Trophoblast cell (in vitro differentiated cells and primary cell): ENCODE results near the gene TMEM97.

Experiments
- DNase-seq, 2 donors: peaks; one replicate each; pipeline ENCODE4 v3.0.0-alpha.2; 2016
- H2AFZ ChIP-seq: 2 replicates; pipeline ENCODE4 v1.6.1; 2013; ENCODE audit warnings: low read length, moderate library complexity, mild to moderate bottlenecking; ENCODE audit not compliant: insufficient read depth, poor library complexity
- H2AK5ac ChIP-seq: 2 replicates; pipeline ENCODE4 v1.6.1; 2013; ENCODE audit warnings: mild to moderate bottlenecking, low read length
- H2BK120ac ChIP-seq: 2 replicates; pipeline ENCODE4 v1.6.1; 2013; ENCODE audit warnings: low read length, mild to moderate bottlenecking, moderate library complexity; ENCODE audit not compliant: insufficient read depth, poor library complexity
- H2BK12ac ChIP-seq: 2 replicates; pipeline ENCODE4 v1.6.1; 2013; ENCODE audit warnings: mild to moderate bottlenecking, low read length, moderate library complexity
- H2BK5ac ChIP-seq: 2 replicates; pipeline ENCODE4 v1.6.1; 2013; ENCODE audit warnings: low read length, low read depth, moderate library complexity, mild to moderate bottlenecking; ENCODE audit not compliant: poor library complexity
- H3K14ac ChIP-seq: 2 replicates; pipeline ENCODE4 v1.6.1; 2013; ENCODE audit warnings: mild to moderate bottlenecking, low read length
- H3K18ac ChIP-seq: 2 replicates; pipeline ENCODE4 v1.6.1; 2013; ENCODE audit warnings: mild to moderate bottlenecking, low read length
- H3K23ac ChIP-seq: 2 replicates; pipeline ENCODE4 v1.6.1; 2013; ENCODE audit warnings: low read length
- H3K27ac ChIP-seq: 2 replicates; pipeline ENCODE4 v1.5.1; 2013; ENCODE audit warnings: low read depth, mild to moderate bottlenecking, inconsistent platforms, low read length, moderate library complexity
- H3K27me3 ChIP-seq: 2 replicates; pipeline ENCODE4 v1.6.1; 2013; ENCODE audit warnings: inconsistent platforms, mild to moderate bottlenecking, low read length, moderate library complexity; ENCODE audit not compliant: insufficient read depth
- H3K36me3 ChIP-seq, 2 experiments: 1 replicate in 1 of 2; 2 replicates in 1 of 2; pipeline ENCODE4 v1.6.1; 2013; ENCODE audit warnings: low read length in 2 of 2, mild to moderate bottlenecking in 2 of 2, moderate library complexity in 1 of 2; ENCODE audit not compliant: insufficient read depth in 2 of 2, control insufficient read depth in 1 of 2
- H3K4ac ChIP-seq: 2 replicates; pipeline ENCODE4 v1.6.1; 2013; ENCODE audit warnings: low read depth, mild to moderate bottlenecking, low read length, moderate library complexity
- H3K4me1 ChIP-seq, 2 experiments: 1 replicate in 1 of 2; 2 replicates in 1 of 2; pipeline ENCODE4 v1.6.1; 2013; ENCODE audit warnings: low read length in 2 of 2, mild to moderate bottlenecking in 2 of 2, moderate library complexity in 1 of 2; ENCODE audit not compliant: insufficient read depth in 2 of 2, control insufficient read depth in 1 of 2
- H3K4me2 ChIP-seq: 2 replicates; pipeline ENCODE4 v1.6.1; 2013; ENCODE audit warnings: inconsistent platforms, mild to moderate bottlenecking, low read length, moderate library complexity
- H3K4me3 ChIP-seq: 2 replicates; pipeline ENCODE4 v1.5.1; 2013; ENCODE audit warnings: mild to moderate bottlenecking, low read depth, low read length, inconsistent platforms
- H3K79me1 ChIP-seq: one replicate; pipeline ENCODE4 v1.6.1; 2013; ENCODE audit warnings: low read length
- H3K79me2 ChIP-seq: 2 replicates; pipeline ENCODE4 v1.6.1; 2013; ENCODE audit warnings: low read length, mild to moderate bottlenecking; ENCODE audit not compliant: control insufficient read depth, insufficient read depth, poor library complexity
- H3K9ac ChIP-seq: 2 replicates; pipeline ENCODE4 v1.6.1; 2013; ENCODE audit warnings: mild to moderate bottlenecking, low read length
- H3K9me3 ChIP-seq: 2 replicates; pipeline ENCODE4 v1.6.1; 2013; ENCODE audit warnings: low read depth, mild to moderate bottlenecking, control low read depth, inconsistent platforms, low read length; ENCODE audit not compliant: insufficient read depth
- H4K12ac ChIP-seq: 2 replicates; pipeline ENCODE4 v1.6.1; 2013; ENCODE audit warnings: low read depth, mild to moderate bottlenecking, low read length, moderate library complexity
- H4K8ac ChIP-seq: 2 replicates; pipeline ENCODE4 v1.6.1; 2013; ENCODE audit warnings: low read depth, mild to moderate bottlenecking, low read length, moderate library complexity
- H4K91ac ChIP-seq: one replicate; pipeline ENCODE4 v1.6.1; 2013; ENCODE audit warnings: low read depth, mild to moderate bottlenecking, low read length, moderate library complexity
- WGBS: extraction: QIAGEN DNeasy Blood & Tissue Kit; methylation state at CpG from one replicate; pipeline ENCODE4 v1.1.7; 2013; ENCODE audit warnings: missing lambda C conversion rate; ENCODE audit not compliant: insufficient read length, insufficient coverage; ENCODE audit errors: extremely low coverage; 5-methylcytosine and 5-hydroxymethylcytosine counted together

TMEM97 gene

DNA sequence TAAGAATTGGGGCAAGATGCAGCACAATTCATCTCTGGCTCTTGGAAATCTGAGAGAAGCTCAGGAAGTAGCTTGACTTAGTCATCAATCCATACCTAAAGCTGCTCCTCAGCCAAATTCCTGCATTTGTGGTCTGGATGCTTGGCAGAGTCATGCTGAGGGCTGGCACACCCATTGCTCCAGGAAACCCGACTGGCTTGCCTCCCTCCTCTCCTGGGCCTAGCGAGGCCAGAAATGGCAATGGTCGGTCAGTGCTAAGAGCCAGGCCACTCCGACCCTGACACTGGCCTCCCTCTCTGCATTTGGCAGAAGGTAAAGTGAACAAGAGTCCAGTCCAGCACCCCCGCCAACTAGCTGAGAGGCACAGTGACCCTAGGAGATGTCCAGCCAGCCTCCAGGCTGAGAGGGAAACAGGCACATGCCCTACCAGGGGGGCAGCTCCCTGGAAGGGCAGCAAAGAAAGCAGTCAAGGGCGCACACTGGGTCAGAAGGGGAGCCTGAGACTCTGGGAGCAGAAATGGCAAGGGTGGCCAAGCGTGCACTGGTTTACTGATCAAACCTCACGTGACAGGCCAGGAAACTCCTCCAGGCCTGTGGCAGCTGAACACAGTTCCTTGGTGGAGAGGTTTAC, 28.4 kb downstream of the TMEM97 start:
- Histone ChIP-seq H3K14ac (no peak overlapping the region), H3K4me1 (peaks cover 2 to 8% of the 10 kb centered on the region in 2 experiments), H4K91ac (no peak overlapping the region), H3K9ac (no peak overlapping the region), H3K36me3 (peaks cover 65 to 82% of the 10 kb centered on the region in 2 experiments), H2AFZ (no peak overlapping the region), H2AK5ac (no peak overlapping the region), H3K79me2 (no peaks in the 10 kb centered on the region), H3K27me3 (no peaks in the 10 kb centered on the region), H3K79me1 (no peaks in the 10 kb centered on the region), H3K4me2 (no peak overlapping the region), H3K4ac (no peak overlapping the region), H4K12ac (peak overlapping the region; percentile 27), H4K8ac (peak overlapping the region; percentile 13), H2BK120ac (no peak overlapping the region), H3K9me3 (no peaks in the 10 kb centered on the region), H3K23ac (no peak overlapping the region), H2BK12ac (no peak overlapping the region), H3K18ac (peak overlapping the region; percentile 47), H3K27ac (peak overlapping the region; percentile 15), H3K4me3 (no peak overlapping the region), H2BK5ac (no peak overlapping the region)
- no CpG with 5 or more reads among the region's 8 CpGs for WGBS
- peak; percentile 50 to 53 for DNase-seq

DNA sequence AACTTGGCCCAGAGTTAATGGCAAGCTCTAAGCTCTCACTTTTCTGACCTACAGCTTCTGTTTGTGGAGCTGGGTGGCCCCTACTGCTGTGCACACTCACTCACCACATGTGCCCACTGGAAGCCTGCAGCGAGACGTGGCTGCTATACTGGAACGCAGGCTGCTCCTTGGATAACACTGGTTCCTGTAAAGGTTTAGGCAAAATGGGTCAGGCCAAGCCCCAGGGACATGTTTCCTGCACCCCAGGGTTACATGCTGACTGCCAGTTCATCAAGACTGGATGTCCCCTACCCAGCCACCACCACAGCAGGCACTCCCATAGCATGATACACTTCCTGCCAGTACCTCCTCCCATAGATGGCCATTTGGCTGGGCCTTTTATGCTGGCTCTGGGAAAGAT, 30.0 kb downstream of the TMEM97 start:
- Histone ChIP-seq H2AK5ac (no peak overlapping the region), H3K4ac (no peak overlapping the region), H3K9me3 (no peaks in the 10 kb centered on the region), H3K18ac (no peak overlapping the region), H3K4me3 (no peak overlapping the region), H3K36me3 (peaks cover 59 to 79% of the 10 kb centered on the region in 2 experiments), H3K4me1 (peaks cover 2 to 8% of the 10 kb centered on the region in 2 experiments), H2BK120ac (no peak overlapping the region), H3K79me1 (no peaks in the 10 kb centered on the region), H3K23ac (no peak overlapping the region), H2BK12ac (no peak overlapping the region), H2BK5ac (no peak overlapping the region), H3K79me2 (no peaks in the 10 kb centered on the region), H4K12ac (no peak overlapping the region), H2AFZ (no peak overlapping the region), H3K14ac (no peak overlapping the region), H3K4me2 (no peak overlapping the region), H3K9ac (no peak overlapping the region), H3K27me3 (no peaks in the 10 kb centered on the region), H3K27ac (no peak overlapping the region), H4K8ac (no peak overlapping the region), H4K91ac (no peak overlapping the region)
- no peak for DNase-seq
- no CpG with 5 or more reads among the region's 3 CpGs for WGBS

DNA sequence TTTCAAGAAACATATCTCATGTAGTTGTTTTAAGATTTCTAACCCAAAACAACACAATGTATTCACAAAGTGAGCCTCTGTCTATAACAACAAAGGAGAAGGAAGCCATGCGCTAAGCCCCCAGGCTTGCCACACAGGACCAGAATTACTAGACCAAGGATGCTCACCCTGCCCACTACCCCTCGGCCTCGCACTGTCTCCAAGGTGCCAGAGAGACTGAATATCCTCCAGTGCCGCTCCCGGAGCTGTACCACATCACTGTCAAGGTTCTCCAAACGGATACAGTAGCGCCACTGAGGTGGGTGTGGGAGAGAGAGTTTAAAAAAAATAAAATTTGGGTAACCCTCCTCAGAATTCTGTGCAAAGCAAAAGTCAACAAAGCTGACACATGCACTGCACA, 31.3 kb downstream of the TMEM97 start:
- H3K14ac ChIP-seq = no peak overlapping the region
- no peak overlapping the region for H3K27ac ChIP-seq
- no CpG with 5 or more reads among the region's 7 CpGs for whole genome bisulfite sequencing
- H4K91ac ChIP-seq = no peak overlapping the region
- H4K8ac ChIP-seq = no peak overlapping the region
- H3K27me3 ChIP-seq = no peaks in the 10 kb centered on the region
- no peak overlapping the region for H2AFZ ChIP-seq
- H3K79me2 ChIP-seq = no peaks in the 10 kb centered on the region
- H2AK5ac ChIP-seq = no peak overlapping the region
- no peak overlapping the region for H3K4me3 ChIP-seq
- no peak overlapping the region for H2BK120ac ChIP-seq
- H2BK12ac ChIP-seq = no peak overlapping the region
- H3K4me1 ChIP-seq = peaks cover 2 to 6% of the 10 kb centered on the region in 2 experiments
- H3K9ac ChIP-seq = no peak overlapping the region
- no peak overlapping the region for H3K4me2 ChIP-seq
- H3K23ac ChIP-seq = no peak overlapping the region
- H3K18ac ChIP-seq = no peak overlapping the region
- no peak overlapping the region for H3K4ac ChIP-seq
- H3K36me3 ChIP-seq = peaks cover 54 to 73% of the 10 kb centered on the region in 2 experiments
- no peak for DNase-seq
- H2BK5ac ChIP-seq = no peak overlapping the region
- H3K9me3 ChIP-seq = no peaks in the 10 kb centered on the region
- H4K12ac ChIP-seq = no peak overlapping the region
- H3K79me1 ChIP-seq = no peaks in the 10 kb centered on the region

DNA sequence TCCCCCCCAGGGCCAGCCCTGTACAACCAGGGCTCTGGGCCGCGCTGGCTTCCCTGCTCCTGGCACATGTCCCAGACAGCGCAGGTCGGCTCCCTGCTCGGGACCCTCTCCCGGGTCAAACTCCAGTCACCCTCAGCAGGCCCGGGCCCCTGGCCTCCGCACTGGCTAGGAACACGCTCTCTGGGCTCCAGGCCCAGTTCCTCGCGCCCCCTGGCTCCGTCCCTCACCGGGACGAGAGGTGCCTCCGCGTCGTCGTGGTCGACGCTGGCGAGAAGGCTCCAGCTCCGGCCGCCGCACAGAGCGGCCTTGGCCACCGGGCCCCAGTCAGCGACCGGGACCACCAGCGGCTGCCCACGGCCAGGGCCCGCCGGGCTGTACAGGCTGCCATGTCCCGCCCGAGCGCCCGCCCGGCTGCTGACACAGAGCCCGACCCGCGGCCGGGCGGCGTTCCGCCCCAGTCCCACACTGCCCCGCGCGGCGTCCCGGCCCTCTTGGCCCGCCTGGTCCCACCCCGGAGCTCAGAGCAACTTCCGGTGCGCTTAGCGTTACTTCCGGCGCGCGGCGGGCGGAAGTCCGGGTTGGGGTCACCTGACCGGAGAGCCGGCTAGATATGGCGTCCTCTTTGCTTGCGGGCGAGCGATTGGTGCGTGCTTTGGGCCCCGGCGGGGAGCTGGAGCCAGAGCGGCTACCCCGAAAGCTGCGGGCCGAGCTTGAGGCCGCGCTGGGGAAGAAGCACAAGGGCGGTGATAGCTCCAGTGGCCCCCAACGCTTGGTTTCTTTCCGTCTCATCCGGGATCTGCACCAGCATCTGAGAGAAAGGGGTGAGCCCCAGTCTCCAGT, 38.3 kb downstream of the TMEM97 start, which contains the start of gene POLDIP2:
Gene POLDIP2, minus strand, starts transcription at position 467 of the 840 bp plus-strand sequence. Its CDS starts 79 bp downstream, at position 388.
- WGBS = no CpG with 5 or more reads among the region's 80 CpGs
- Histone ChIP-seq H3K4me2 (peak within 1 kb of the TSS; percentile 81), H3K23ac (no peak within 1 kb of the TSS)

More for the DNA sequence above, 38.3 kb downstream of the TMEM97 start, which contains the start of gene POLDIP2:
- Histone ChIP-seq H3K14ac (peak within 1 kb of the TSS; percentile 97), H3K9ac (peak within 1 kb of the TSS; percentile 99), H3K36me3 (peaks cover 31 to 42% of the 10 kb centered on the region in 2 experiments), H3K27ac (peak within 1 kb of the TSS; percentile 57), H4K8ac (peak within 1 kb of the TSS; percentile 99), H3K27me3 (no peaks in the 10 kb centered on the region), H2BK5ac (peak within 1 kb of the TSS; percentile 76), H2BK120ac (peak within 1 kb of the TSS; percentile 74), H3K4ac (peak within 1 kb of the TSS; percentile 94), H4K91ac (peak within 1 kb of the TSS; percentile 92), H4K12ac (peak within 1 kb of the TSS; percentile 92), H3K79me2 (peaks cover 10% of the 10 kb centered on the region), H2BK12ac (peak within 1 kb of the TSS; percentile 69), H3K9me3 (no peaks in the 10 kb centered on the region), H3K4me1 (peaks cover 0 to 9% of the 10 kb centered on the region in 2 experiments), H3K79me1 (peaks cover 9% of the 10 kb centered on the region), H3K18ac (peak within 1 kb of the TSS; percentile 95), H2AFZ (peak within 1 kb of the TSS; percentile 94), H3K4me3 (peak within 1 kb of the TSS; percentile 98), H2AK5ac (peak within 1 kb of the TSS; percentile 84)
- peak; percentile 93 to 97 for DNase-seq
